A673 (cell line): ENCODE results near the gene TSPEAR. TPM values are rescaled to one million over a fixed set of nuclear protein-coding genes. Genes with fewer than 3 reads are reported as not detected.
"Not testable (repeated sequence)": the region's sequence is repeated elsewhere in the genome, so short reads cannot be mapped to it uniquely, and the experiment has no call there.

Experiments used
- BruUV-seq: library from RNA; stranded (reverse); fragments of 400-500 nt; replicated peaks from 2 replicates; lab custom pipeline; 2021; lab: Mats Ljungman, UMichigan
- CTCF ChIA-PET: fragments of 300-600 bp; sonication (Branson Sonifier 250); formaldehyde crosslinking; loops from one replicate; lab custom pipeline; 2022; ENCODE audit warnings: antibody characterized with exemption; lab: Charles Lee
- POLR2A ChIA-PET: fragments of 300-600 bp; sonication (Branson Sonifier 250); formaldehyde crosslinking; loops from one replicate; lab custom pipeline; 2022; ENCODE audit warnings: antibody characterized with exemption; ENCODE audit not compliant: low non-redundant PET; lab: Charles Lee
- DNase-seq: peaks from one replicate; pipeline ENCODE4 v3.0.0-alpha.2; 2015; ENCODE audit warnings: low spot score
- H3K27ac ChIP-seq: fragments of 200-600 bp; sonication (generic); 2 replicates; pipeline ENCODE4 v1.5.1; 2016; ENCODE audit warnings: mixed run types, low read depth, mild to moderate bottlenecking, mixed read lengths, antibody characterized with exemption, low read length; ENCODE audit not compliant: poor library complexity, severe bottlenecking
- H3K27me3 ChIP-seq: fragments of 200-600 bp; sonication (generic); replicated peaks from 2 replicates; pipeline ENCODE4 v1.6.1; 2017; ENCODE audit warnings: mixed run types, low read depth, mild to moderate bottlenecking, mixed read lengths, antibody characterized with exemption, low read length; ENCODE audit not compliant: insufficient read depth, poor library complexity
- H3K36me3 ChIP-seq: fragments of 200-600 bp; sonication (generic); 2 replicates; pipeline ENCODE4 v1.6.1; 2016; ENCODE audit warnings: mixed run types, mild to moderate bottlenecking, mixed read lengths, antibody characterized with exemption, low read length; ENCODE audit not compliant: insufficient read depth, poor library complexity, severe bottlenecking
- H3K4me1 ChIP-seq: fragments of 200-600 bp; sonication (generic); 2 replicates; pipeline ENCODE4 v1.6.1; 2017; ENCODE audit warnings: mixed run types, mild to moderate bottlenecking, mixed read lengths, antibody characterized with exemption, low read length; ENCODE audit not compliant: insufficient read depth, poor library complexity, severe bottlenecking
- H3K4me3 ChIP-seq: fragments of 200-600 bp; sonication (generic); 2 replicates; pipeline ENCODE4 v1.5.1; 2016; ENCODE audit warnings: low read depth, mixed run types, mild to moderate bottlenecking, mixed read lengths, low read length; ENCODE audit not compliant: poor library complexity, severe bottlenecking
- H3K9me3 ChIP-seq: fragments of 200-600 bp; sonication (generic); 2 replicates; pipeline ENCODE4 v1.6.1; 2016; ENCODE audit warnings: mixed run types, low read depth, mild to moderate bottlenecking, mixed read lengths, antibody characterized with exemption, low read length; ENCODE audit not compliant: poor library complexity, severe bottlenecking
- EZH2 ChIP-seq: fragments of 200-600 bp; sonication (generic); IDR thresholded peaks from 2 replicates; pipeline ENCODE4 v1.6.1; 2017; ENCODE audit warnings: borderline replicate concordance, low read depth, mild to moderate bottlenecking, mixed read lengths, antibody characterized with exemption, low read length; ENCODE audit not compliant: poor library complexity, severe bottlenecking
- intact Hi-C: fragments of 100-400 bp; cut with micrococcal nuclease; formaldehyde crosslinking; loops from one replicate; pipeline ENCODE4 v1.10.0; 2022; ENCODE audit not compliant: unreplicated experiment
- total RNA-seq: library from RNA; stranded (reverse); gene quantifications from 2 replicates; pipeline ENCODE4 v1.2.3, GENCODE V29; 2021
- TF ChIP-seq, protein P1 (sequence below): fragments of 300-800, 200-600 bp; sonication (generic); conservative IDR thresholded peaks from 2 replicates; pipeline ENCODE4 v1.5.1; 2017; ENCODE audit warnings: low read depth, mild to moderate bottlenecking, antibody characterized with exemption, low read length, moderate library complexity, mixed read lengths

The TSPEAR gene
- total RNA-seq, 1 experiment from 2014 or later: 8.3 TPM

DNA sequence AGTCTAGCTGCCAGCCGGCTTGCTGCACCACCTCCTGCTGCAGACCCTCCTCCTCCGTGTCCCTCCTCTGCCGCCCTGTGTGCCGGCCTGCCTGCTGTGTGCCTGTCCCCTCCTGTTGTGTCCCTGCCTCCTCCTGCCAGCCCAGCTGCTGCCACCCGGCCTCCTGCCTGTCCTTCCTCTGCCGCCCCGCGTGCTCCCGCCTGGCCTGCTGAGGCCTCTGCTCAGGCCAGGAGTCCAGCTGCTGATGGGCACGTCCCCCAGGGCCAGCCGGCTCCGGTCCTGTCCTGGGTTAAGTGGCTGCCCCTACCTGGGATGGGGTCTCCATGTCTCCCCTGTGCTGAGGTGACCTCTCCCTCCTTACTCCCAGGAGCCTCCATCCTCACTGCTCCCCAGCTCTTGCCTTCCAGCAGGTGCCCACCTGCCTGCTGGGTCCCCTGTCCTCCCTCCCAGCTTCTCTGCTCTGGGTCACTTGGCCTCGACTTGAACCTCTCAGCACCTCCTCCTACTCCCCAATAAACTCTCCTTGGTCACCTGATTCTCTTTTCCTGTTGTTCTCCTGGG is 98.6 kb downstream of the TSPEAR start:
- Histone ChIP-seq H3K9me3 (peaks cover 25% of the 10 kb centered on the region), H3K27ac (no peak overlapping the region), H3K4me3 (no peak overlapping the region), H3K27me3 (no peaks in the 10 kb centered on the region), H3K36me3 (no peaks in the 10 kb centered on the region), H3K4me1 (no peaks in the 10 kb centered on the region)
- TF ChIP-seq, protein P1, sequence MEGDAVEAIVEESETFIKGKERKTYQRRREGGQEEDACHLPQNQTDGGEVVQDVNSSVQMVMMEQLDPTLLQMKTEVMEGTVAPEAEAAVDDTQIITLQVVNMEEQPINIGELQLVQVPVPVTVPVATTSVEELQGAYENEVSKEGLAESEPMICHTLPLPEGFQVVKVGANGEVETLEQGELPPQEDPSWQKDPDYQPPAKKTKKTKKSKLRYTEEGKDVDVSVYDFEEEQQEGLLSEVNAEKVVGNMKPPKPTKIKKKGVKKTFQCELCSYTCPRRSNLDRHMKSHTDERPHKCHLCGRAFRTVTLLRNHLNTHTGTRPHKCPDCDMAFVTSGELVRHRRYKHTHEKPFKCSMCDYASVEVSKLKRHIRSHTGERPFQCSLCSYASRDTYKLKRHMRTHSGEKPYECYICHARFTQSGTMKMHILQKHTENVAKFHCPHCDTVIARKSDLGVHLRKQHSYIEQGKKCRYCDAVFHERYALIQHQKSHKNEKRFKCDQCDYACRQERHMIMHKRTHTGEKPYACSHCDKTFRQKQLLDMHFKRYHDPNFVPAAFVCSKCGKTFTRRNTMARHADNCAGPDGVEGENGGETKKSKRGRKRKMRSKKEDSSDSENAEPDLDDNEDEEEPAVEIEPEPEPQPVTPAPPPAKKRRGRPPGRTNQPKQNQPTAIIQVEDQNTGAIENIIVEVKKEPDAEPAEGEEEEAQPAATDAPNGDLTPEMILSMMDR: no peak
- TF ChIP-seq EZH2: no peak
- POLR2A ChIA-PET: no interaction called here
- BruUV-seq: no TSS peak
- CTCF ChIA-PET: no interaction called here
- DNase-seq: no peak
- intact Hi-C loops: no loop called here

DNA sequence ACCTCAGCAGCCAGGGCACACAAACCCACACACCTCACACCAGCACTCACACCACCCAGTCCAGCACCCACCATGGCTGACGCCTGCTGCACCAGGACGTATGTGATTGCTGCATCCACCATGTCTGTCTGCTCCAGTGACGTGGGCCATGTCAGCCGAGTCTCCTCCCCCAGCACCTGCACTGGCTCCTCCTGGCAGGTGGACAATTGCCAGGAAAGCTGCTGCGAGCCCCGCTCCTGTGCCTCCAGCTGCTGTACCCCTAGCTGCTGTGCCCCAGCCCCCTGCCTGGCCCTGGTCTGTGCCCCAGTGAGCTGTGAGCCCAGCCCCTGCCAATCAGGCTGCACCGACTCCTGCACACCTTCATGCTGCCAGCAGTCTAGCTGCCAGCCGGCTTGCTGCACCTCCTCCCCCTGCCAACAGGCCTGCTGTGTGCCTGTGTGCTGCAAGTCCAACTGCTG is 99.3 kb downstream of the TSPEAR start, which contains the start of gene KRTAP10-8:
TSS of gene KRTAP10-8 (plus strand) at position 51 of the 458 bp plus-strand sequence. CDS start at position 73, 22 bp downstream.
- Histone ChIP-seq H3K4me1 (no peaks in the 10 kb centered on the region), H3K27me3 (no peaks in the 10 kb centered on the region), H3K36me3 (no peaks in the 10 kb centered on the region), H3K27ac (no peak within 1 kb of the TSS), H3K9me3 (peaks cover 25% of the 10 kb centered on the region), H3K4me3 (no peak within 1 kb of the TSS)
- intact Hi-C loops: no loop called here
- DNase-seq: no peak
- CTCF ChIA-PET: no interaction called here
- no TSS peak for BruUV-seq
- POLR2A ChIA-PET: no interaction called here
- no peak for TF ChIP-seq EZH2
- TF ChIP-seq, protein P1: no peak

DNA sequence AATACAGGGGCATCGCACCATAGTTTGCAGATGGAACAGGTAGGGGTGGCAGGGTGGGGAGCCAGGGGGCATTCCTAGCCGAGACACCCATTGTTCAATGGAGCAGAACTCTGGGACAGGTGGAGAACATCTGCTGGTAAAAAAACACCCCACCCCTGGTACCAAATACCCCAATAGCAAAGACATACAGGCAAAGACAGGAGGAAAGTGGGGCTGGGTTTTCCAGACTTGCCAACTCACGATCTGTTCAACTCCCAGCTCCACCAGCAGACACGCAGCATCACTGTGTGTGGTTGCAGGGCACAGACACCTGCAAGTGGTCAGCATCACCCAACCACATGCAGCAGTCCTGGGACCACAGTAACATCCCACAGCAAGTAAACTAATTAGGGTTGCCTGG is 99.8 kb downstream of the TSPEAR start:
- CTCF ChIA-PET: no interaction called here

DNA sequence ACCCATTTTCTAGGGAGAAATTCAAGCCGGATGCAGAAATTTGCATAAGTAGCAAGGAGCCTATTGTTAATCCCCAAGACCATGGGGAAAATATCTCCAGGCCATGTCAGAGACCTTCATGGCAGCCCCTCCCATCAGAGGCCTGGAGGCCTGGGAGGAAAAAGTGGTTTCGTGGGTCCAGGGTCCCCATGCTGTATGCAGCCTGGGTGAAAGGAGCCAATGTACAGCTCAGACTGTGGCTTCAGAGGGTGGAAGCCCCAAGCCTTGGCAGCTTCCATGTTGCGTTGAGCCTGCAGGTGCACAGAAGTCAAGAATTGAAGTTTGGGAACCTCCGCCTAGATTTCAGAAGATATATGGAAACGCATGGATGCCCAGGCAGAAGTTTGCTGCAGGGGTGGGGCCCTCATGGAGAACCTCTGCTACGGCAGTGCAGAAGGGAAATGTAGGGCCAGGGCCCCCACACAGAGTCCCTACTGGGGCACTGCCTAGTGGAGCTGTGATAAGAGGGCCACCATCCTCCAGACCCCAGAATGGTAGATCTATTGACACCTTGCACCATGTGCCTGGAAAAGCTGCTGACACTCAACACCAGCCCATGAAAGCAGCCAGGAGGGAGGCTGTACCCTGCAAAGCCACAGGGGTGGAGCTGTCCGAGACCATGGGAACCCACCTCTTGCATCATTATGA is 101.1 kb downstream of the TSPEAR start:
- H3K27ac ChIP-seq, H3K36me3 ChIP-seq, POLR2A ChIA-PET, BruUV-seq, H3K4me3 ChIP-seq, H3K4me1 ChIP-seq, intact Hi-C loops, DNase-seq, CTCF ChIA-PET, H3K27me3 ChIP-seq: not testable (repeated sequence)
- H3K9me3 ChIP-seq: peaks cover 25% of the 10 kb centered on the region

More for the DNA sequence above, 99.8 kb downstream of the TSPEAR start:
- H3K27me3 ChIP-seq: no peaks in the 10 kb centered on the region
- POLR2A ChIA-PET: no interaction called here
- H3K4me1 ChIP-seq: no peaks in the 10 kb centered on the region
- DNase-seq: no peak
- no peaks in the 10 kb centered on the region for H3K36me3 ChIP-seq
- H3K27ac ChIP-seq: no peak overlapping the region
- TF ChIP-seq, protein P1: no peak
- TF ChIP-seq EZH2: no peak
- no peak overlapping the region for H3K4me3 ChIP-seq
- intact Hi-C loops: no loop called here
- H3K9me3 ChIP-seq: peaks cover 25% of the 10 kb centered on the region
- BruUV-seq: no TSS peak
